Measurements from ENCODE around the gene SHLD3.

Gene SHLD3

DNA sequence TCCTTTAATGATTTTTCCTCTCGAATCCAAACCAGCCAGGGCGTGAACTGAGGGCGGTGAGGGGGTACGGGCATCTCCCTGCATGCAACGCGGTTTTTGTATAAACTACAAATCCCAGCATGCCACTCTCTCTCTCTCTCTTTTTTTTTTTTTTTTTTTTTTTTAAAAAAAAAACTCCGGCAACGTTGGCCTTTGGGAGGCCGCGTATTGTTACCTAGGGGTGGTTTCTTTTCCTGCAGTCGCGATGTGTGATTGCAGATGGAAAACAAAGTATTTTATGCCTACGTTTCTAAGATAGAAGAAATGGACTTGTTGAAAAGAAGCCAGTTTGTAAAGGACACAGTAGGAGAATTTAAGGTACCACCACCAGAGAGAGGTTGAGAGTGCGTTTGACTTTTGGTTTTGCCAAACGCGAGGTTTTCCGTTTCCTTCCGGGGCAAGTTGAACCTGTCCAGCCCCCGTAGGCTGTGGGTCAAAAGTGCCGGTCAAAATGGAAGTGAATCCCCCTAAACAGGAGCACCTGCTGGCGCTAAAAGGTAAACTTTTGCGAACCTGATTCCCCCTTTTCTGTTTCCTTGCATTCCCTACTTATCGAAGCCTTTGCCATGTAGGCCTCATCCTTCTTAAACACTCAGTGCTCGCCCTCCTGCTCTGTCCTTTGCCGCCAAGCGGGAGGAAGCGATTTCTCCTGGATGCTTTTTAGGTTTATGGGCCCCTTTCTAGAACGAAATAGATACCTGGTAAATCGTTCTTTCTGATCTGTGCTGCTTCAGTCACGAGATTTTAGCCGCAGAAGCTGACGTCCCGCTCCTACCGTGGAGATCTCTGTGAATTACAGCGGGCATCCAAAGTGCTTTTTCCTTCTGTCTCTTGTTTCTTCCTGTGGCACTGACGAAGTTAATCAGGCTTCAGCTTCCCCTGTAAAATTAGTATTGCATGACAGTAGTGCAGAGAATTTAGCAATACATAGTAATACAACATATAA is at the start of gene SHLD3, which contains the start of gene TRAPPC13 (continued):
- TF ChIP-seq, protein P1, sequence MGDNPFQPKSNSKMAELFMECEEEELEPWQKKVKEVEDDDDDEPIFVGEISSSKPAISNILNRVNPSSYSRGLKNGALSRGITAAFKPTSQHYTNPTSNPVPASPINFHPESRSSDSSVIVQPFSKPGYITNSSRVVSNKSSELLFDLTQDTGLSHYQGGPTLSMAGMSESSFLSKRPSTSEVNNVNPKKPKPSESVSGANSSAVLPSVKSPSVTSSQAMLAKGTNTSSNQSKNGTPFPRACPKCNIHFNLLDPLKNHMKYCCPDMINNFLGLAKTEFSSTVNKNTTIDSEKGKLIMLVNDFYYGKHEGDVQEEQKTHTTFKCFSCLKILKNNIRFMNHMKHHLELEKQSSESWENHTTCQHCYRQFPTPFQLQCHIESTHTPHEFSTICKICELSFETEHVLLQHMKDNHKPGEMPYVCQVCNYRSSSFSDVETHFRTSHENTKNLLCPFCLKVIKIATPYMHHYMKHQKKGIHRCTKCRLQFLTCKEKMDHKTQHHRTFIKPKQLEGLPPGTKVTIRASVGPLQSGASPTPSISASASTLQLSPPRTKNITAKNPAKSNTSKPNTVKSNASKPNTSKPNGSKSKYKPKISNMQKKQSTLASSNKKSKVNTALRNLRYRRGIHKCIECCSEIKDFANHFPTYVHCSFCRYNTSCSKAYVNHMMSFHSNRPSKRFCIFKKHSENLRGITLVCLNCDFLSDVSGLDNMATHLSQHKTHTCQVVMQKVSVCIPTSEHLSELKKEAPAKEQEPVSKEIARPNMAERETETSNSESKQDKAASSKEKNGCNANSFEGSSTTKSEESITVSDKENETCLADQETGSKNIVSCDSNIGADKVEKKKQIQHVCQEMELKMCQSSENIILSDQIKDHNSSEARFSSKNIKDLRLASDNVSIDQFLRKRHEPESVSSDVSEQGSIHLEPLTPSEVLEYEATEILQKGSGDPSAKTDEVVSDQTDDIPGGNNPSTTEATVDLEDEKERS (tag by site-specific recombination; IDR thresholded peaks at IDR 0.05), result no peak
- TF ChIP-seq ZNF768 (tag by site-specific recombination; IDR thresholded peaks at IDR 0.05) (no peak), SCRT2 (tag by site-specific recombination; IDR thresholded peaks at IDR 0.05) (peak; percentile 25; the same call in 1 of the 2 replicates), ZNF654 (tag by site-specific recombination; IDR thresholded peaks at IDR 0.05; ENCODE audit: low read depth) (0 out of 2 replicates have a peak, but pooled peaks have one; percentile 11), ZNF202 (tag by site-specific recombination; IDR thresholded peaks at IDR 0.05; ENCODE audit: borderline replicate concordance) (no peak), ZNF138 (tag by site-specific recombination; IDR thresholded peaks at IDR 0.05; ENCODE audit: borderline replicate concordance) (no peak), IKZF3 (tag by site-specific recombination; IDR thresholded peaks at IDR 0.05) (0 out of 2 replicates have a peak, but pooled peaks have one; percentile 7), ZNF324 (tag by site-specific recombination; IDR thresholded peaks at IDR 0.05) (0 out of 2 replicates have a peak, but pooled peaks have one; percentile 47), ZNF175 (tag by site-specific recombination; IDR thresholded peaks at IDR 0.05) (no peak), ZNF362 (tag by site-specific recombination; IDR thresholded peaks at IDR 0.05) (peak; percentile 95), ZNF112 (tag by site-specific recombination; IDR thresholded peaks at IDR 0.05) (no peak), ZNF518A (tag by site-specific recombination; conservative IDR thresholded peaks at IDR 0.05; ENCODE audit: low read depth) (peak; percentile 76), ZNF292 (tag by site-specific recombination; IDR thresholded peaks at IDR 0.05; ENCODE audit: borderline replicate concordance, low read depth) (no peak), YY1 (tag by site-specific recombination; IDR thresholded peaks at IDR 0.05) (peak; percentile 47; the same call in 1 of the 2 replicates), YY2 (tag by site-specific recombination; IDR thresholded peaks at IDR 0.05) (peak; percentile 49; the same call in 1 of the 2 replicates), ZNF785 (tag by site-specific recombination; IDR thresholded peaks at IDR 0.05) (no peak), SP7 (tag by site-specific recombination; IDR thresholded peaks at IDR 0.05) (no peak), ZNF404 (tag by site-specific recombination; IDR thresholded peaks at IDR 0.05) (no peak), ZNF548 (tag by site-specific recombination; IDR thresholded peaks at IDR 0.05) (no peak), ZNF791 (tag by site-specific recombination; IDR thresholded peaks at IDR 0.05) (no peak), ZNF514 (tag by site-specific recombination; IDR thresholded peaks at IDR 0.05) (no peak), ZNF580 (tag by site-specific recombination; IDR thresholded peaks at IDR 0.05) (peak; percentile 68), ZNF555 (tag by site-specific recombination; conservative IDR thresholded peaks at IDR 0.05) (no peak), ZNF423 (tag by site-specific recombination; IDR thresholded peaks at IDR 0.05) (no peak), MYNN (tag by site-specific recombination; IDR thresholded peaks at IDR 0.05; ENCODE audit: borderline replicate concordance) (no peak), REPIN1 (tag by site-specific recombination; IDR thresholded peaks at IDR 0.05; ENCODE audit: low read depth) (peak; percentile 96), ZNF701 (tag by site-specific recombination; IDR thresholded peaks at IDR 0.05) (no peak)
- TF ChIP-seq, protein P2, sequence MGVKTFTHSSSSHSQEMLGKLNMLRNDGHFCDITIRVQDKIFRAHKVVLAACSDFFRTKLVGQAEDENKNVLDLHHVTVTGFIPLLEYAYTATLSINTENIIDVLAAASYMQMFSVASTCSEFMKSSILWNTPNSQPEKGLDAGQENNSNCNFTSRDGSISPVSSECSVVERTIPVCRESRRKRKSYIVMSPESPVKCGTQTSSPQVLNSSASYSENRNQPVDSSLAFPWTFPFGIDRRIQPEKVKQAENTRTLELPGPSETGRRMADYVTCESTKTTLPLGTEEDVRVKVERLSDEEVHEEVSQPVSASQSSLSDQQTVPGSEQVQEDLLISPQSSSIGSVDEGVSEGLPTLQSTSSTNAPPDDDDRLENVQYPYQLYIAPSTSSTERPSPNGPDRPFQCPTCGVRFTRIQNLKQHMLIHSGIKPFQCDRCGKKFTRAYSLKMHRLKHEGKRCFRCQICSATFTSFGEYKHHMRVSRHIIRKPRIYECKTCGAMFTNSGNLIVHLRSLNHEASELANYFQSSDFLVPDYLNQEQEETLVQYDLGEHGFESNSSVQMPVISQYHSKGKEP (tag by site-specific recombination; IDR thresholded peaks at IDR 0.05), result no peak

Measured in HEK293 (cell line).